RWPE2 (cell line): ENCODE results near the gene MIPEP.
A peak's percentile ranks its signal among the peaks of the same experiment; 100 is the strongest.

ENCODE experiments used
- ATAC-seq: fragments of 200-7000 bp; cut with Tn5 transposase; 3 replicates; pipeline ENCODE4 v1.9.1; 2021; ENCODE audit warnings: low read depth
- DNase-seq: peaks from one replicate; pipeline ENCODE4 v3.0.0-alpha.2; 2020; ENCODE audit warnings: low spot score
- H3K27ac ChIP-seq: fragments of 450-650 bp; 2 replicates; pipeline ENCODE4 v1.5.1; 2017; ENCODE audit warnings: mild to moderate bottlenecking; ENCODE audit not compliant: poor library complexity, severe bottlenecking
- H3K27me3 ChIP-seq: fragments of 250-450 bp; sonication (Bioruptor Pico); 2 replicates; pipeline ENCODE4 v1.5.1; 2021; ENCODE audit warnings: mild to moderate bottlenecking, moderate library complexity; ENCODE audit not compliant: insufficient read depth, poor library complexity, severe bottlenecking
- H3K36me3 ChIP-seq: fragments of 250-450 bp; sonication (Bioruptor Pico); 2 replicates; pipeline ENCODE4 v1.5.1; 2020; ENCODE audit warnings: low read depth, mild to moderate bottlenecking, moderate library complexity
- H3K4me1 ChIP-seq: fragments of 250-450 bp; sonication (Bioruptor Pico); 2 replicates; pipeline ENCODE4 v1.5.1; 2021; ENCODE audit warnings: mild to moderate bottlenecking, moderate library complexity; ENCODE audit not compliant: insufficient read depth, poor library complexity, severe bottlenecking
- H3K4me3 ChIP-seq: fragments of 250-450 bp; sonication (Bioruptor Pico); 2 replicates; pipeline ENCODE4 v1.5.1; 2021; ENCODE audit warnings: mild to moderate bottlenecking, moderate library complexity; ENCODE audit not compliant: severe bottlenecking
- H3K9me3 ChIP-seq: fragments of 250-450 bp; sonication (Bioruptor Pico); 2 replicates; pipeline ENCODE4 v1.5.1; 2021; ENCODE audit warnings: mild to moderate bottlenecking, moderate library complexity; ENCODE audit not compliant: severe bottlenecking
- TF ChIP-seq, protein P1 (sequence below): fragments of 450-650 bp; IDR thresholded peaks from one replicate; pipeline ENCODE4 v1.5.1; 2017; ENCODE audit warnings: mild to moderate bottlenecking, moderate library complexity; ENCODE audit not compliant: poor library complexity, severe bottlenecking

MIPEP gene

DNA sequence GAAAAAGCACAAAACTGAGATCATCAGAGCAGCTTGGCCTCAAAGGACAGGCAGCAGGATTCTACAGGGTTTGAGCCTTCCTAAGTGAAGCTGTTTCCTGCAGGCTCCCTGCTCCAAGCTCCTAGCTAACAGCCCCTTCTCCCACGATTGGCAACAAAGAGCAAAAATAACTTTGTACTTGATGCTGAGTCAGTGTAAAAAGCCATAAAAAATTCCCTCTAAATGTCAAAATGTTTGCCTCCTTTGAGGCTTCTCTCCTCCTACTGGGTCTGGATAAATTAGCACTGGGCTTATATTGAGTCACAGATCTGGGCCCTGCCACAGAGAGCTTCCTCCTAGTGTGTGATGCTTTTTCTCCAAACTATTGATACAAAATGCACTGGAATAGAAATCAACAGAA is 165.7 kb downstream of the MIPEP start:
- H3K4me3 ChIP-seq = no peak overlapping the region
- no peaks in the 10 kb centered on the region for H3K36me3 ChIP-seq
- no peaks in the 10 kb centered on the region for H3K27me3 ChIP-seq
- no peak overlapping the region for H3K27ac ChIP-seq
- no peaks in the 10 kb centered on the region for H3K4me1 ChIP-seq
- TF ChIP-seq, protein P1, sequence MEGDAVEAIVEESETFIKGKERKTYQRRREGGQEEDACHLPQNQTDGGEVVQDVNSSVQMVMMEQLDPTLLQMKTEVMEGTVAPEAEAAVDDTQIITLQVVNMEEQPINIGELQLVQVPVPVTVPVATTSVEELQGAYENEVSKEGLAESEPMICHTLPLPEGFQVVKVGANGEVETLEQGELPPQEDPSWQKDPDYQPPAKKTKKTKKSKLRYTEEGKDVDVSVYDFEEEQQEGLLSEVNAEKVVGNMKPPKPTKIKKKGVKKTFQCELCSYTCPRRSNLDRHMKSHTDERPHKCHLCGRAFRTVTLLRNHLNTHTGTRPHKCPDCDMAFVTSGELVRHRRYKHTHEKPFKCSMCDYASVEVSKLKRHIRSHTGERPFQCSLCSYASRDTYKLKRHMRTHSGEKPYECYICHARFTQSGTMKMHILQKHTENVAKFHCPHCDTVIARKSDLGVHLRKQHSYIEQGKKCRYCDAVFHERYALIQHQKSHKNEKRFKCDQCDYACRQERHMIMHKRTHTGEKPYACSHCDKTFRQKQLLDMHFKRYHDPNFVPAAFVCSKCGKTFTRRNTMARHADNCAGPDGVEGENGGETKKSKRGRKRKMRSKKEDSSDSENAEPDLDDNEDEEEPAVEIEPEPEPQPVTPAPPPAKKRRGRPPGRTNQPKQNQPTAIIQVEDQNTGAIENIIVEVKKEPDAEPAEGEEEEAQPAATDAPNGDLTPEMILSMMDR = no peak
- no peak for DNase-seq
- H3K9me3 ChIP-seq = no peaks in the 10 kb centered on the region
- no peak for ATAC-seq

DNA sequence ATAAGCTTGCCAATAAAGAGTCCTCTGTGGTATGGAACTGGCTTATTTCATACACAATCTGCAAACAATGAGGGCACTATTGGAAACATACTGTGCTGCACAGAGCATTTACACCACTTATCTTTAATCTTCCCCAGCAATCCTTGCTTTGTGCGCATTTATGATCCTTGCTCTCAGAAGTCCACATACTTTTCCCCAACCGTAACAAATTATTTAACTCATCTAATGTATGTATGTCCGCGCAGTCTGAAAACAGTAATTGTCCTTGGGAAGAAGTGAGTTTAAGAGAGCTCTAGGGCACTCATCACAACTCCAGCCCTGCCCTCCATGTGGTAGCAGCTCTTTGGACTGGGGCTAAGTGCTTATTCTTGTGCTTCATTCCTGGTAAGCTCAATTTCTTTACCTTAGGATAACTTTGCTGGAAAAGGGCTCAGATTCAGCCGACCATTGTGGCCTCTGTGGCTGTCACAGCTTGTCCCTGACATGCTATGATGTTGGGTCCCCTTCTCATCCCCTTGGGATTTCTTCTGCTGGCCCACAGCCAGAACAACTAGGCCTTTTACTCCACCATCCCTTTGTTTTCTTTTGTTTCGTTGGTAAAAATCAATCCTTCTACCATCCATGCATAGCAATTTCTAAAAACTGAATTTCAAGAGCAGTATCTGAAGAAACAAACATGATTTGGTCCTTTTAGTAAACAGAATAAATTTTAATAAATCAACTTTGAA is 166.3 kb downstream of the MIPEP start:
- no peaks in the 10 kb centered on the region for H3K4me1 ChIP-seq
- TF ChIP-seq, protein P1 = no peak
- no peaks in the 10 kb centered on the region for H3K9me3 ChIP-seq
- no peak overlapping the region for H3K4me3 ChIP-seq
- no peaks in the 10 kb centered on the region for H3K27me3 ChIP-seq
- DNase-seq (no peak), ATAC-seq (no peak)
- no peaks in the 10 kb centered on the region for H3K36me3 ChIP-seq
- H3K27ac ChIP-seq = no peak overlapping the region

DNA sequence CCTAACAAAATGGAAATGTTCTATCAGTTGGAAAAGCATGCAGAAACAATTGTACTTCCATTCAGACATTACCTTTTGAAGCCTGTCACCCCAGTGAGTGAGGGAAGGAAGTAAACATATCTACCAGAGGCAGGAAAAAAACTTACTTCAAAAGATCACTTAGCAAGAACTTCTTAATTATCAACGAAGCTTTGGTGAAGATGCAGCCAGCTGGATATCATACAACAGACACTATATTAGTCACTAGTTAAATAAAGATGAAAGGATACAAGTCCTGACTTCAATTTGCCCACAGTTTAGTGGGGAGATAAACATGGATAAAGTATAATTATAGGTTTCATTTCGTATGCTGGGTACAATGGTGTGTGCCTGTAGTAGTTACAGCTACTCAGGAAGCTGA is 170.2 kb downstream of the MIPEP start:
- H3K9me3 ChIP-seq = no peaks in the 10 kb centered on the region
- no peaks in the 10 kb centered on the region for H3K36me3 ChIP-seq
- ATAC-seq = no peak
- no peak overlapping the region for H3K4me3 ChIP-seq
- DNase-seq = no peak
- H3K4me1 ChIP-seq = no peaks in the 10 kb centered on the region
- no peaks in the 10 kb centered on the region for H3K27me3 ChIP-seq
- TF ChIP-seq, protein P1 = no peak
- H3K27ac ChIP-seq = no peak overlapping the region

DNA sequence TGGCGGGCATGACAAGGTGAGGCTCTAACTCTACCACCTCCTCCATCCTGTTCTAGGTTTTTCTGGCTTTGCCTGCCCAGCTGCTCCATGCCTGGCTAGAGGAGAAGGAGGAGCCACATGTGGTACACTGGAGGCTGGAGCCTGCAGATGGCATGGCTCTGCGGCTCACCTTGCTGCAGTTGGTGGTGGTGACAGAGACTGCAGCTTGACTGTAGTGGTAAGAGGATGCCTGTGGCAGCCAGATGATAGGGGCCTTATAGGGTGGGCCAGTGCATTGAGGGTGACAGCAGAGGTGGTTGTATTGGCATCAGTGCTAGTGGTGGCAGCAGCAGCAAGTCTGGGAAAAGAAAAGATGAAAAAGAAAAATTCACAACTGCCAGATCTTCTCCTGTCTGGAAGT is 172.8 kb downstream of the MIPEP start:
- TF ChIP-seq, protein P1 = no peak
- no peaks in the 10 kb centered on the region for H3K27me3 ChIP-seq
- ATAC-seq (no peak), DNase-seq (no peak)
- H3K4me3 ChIP-seq = no peak overlapping the region
- H3K9me3 ChIP-seq = no peaks in the 10 kb centered on the region
- H3K4me1 ChIP-seq = no peaks in the 10 kb centered on the region
- H3K36me3 ChIP-seq = no peaks in the 10 kb centered on the region
- no peak overlapping the region for H3K27ac ChIP-seq

DNA sequence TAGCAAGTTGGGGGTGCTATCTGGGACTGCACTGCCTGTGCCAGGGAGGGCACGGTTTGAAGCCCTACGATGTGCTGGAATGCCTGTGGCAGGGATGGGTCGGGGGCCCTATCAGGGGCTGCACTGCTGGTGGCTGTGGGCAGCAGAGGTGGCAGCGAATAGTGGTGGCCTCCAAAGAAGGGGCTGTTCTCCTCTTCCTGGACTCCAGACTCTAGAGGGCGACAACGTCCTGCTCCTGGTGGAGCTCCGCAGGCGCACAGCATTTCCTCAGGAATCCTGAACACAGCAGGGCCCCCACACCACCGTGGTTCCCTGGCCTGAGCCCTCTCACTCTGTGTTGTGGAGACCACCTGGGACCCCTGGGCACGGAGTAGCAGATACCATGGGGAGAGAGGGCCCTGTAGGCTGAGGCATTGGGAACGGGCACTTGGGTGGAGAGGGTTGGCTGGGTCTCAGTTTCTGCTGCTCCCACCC is 173.4 kb downstream of the MIPEP start:
- no peak overlapping the region for H3K4me3 ChIP-seq
- TF ChIP-seq, protein P1 = peak; percentile 27
- no peaks in the 10 kb centered on the region for H3K36me3 ChIP-seq
- H3K27me3 ChIP-seq = no peaks in the 10 kb centered on the region
- H3K9me3 ChIP-seq = no peaks in the 10 kb centered on the region
- no peaks in the 10 kb centered on the region for H3K4me1 ChIP-seq
- no peak overlapping the region for H3K27ac ChIP-seq
- ATAC-seq = peak; percentile 41; the same call in 1 of the 3 replicates
- no peak for DNase-seq
